ENCODE results near the gene MYH15.

Gene MYH15

GRCh38 chr3:108410531-108410984 lies 99.8 kb downstream of the MYH15 start:
- DNase-seq: no peak

DNA sequence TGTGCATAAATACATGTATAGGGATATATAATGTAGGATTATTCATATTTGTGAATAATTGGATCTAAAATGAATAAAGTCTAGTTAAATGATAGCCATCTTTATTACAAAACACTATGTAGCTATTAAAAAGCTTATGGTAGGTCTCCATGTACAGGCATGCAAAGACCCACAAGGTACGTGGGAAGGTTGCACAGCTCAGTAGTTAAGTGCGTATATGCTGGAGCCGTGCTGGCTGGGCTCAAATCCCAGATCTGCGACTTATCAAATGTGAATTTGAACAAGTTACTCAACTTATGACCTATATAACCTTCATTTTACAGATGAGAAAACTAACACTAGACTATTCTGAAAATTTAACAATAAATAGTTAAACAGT lies 100.6 kb downstream of the MYH15 start:
- DNase-seq: no peak

GRCh38 chr3:108408883-108409799 lies 101.3 kb downstream of the MYH15 start:
- DNase-seq: no peak

GRCh38 chr3:108407886-108408285 lies 102.5 kb downstream of the MYH15 start:
- no peak for DNase-seq

DNA sequence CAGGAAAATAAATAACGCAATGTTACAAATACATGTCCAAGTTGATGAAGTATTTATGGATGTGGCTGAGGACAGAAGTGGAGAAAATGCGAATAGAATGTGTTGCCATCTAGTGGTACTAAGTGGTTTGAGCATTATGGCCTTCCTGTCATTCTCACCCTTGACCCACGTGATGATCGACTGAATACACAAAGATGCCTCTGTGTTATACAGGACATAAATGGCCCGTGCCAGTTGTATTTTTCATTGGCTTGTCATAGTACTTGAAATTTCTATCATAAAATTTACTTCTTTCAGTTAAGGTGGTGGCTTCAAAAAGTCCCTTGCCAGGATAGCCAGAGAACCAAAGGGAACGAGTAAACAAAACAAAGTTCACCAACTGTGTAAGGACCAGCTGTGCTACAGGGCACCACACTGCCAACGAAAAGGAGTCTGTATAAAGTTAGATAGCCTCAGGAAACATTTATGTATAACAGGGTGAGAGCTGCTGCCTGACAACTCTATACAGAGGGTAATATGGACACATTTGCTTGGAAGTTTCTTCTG lies 103.7 kb downstream of the MYH15 start:
- no peak for DNase-seq

DNA sequence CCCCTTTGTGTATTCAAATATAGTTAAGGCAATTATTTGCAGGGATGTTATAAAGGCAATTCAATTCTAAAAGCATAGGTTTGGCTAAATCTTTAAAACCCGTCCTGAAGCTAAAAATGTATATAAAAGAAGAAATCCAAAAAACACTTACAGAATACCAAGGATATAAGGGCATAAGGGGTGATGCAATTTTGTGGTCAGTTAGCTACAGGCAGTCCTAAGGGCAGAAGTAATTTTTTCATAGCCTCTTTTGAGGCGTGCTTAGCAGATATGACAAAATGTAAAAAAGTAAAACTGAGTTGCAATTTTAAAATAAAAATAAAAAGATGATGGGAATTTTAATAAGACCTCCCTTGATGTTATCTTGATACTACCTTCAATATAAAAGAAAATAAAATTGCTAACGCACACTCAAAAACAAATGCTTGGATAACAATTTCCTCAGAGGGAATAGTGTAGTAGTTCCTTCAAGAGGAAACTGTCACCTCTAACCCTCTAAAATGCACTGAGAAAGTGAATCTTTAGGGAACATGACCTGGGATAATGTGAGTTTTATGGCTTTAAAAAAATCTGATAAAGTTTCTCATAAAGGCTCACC lies 104.2 kb downstream of the MYH15 start:
- no peak for DNase-seq

DNA sequence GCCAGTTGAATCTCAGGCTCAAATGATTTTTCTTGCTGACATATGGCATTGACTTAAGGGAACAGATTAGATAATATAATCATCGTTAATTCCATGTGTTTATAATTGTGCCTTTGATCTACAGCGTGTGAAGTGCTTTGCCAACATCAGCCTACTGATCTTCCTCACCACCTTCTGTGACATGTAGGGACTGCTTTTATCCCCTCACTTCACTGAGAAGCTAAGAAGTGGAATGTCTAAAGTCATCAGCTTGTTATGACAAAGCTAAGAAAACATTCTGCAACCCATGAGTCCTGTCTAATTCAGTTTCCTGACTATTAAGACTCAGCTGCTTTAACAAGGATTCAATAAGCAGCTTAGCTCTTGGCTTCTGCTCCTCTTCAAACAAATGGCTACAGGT lies 106.0 kb downstream of the MYH15 start:
- no peak for DNase-seq

- DNase-seq: no peak
Measured at GRCh38 chr3:108403686-108404345, 106.6 kb downstream of the MYH15 start.

DNA sequence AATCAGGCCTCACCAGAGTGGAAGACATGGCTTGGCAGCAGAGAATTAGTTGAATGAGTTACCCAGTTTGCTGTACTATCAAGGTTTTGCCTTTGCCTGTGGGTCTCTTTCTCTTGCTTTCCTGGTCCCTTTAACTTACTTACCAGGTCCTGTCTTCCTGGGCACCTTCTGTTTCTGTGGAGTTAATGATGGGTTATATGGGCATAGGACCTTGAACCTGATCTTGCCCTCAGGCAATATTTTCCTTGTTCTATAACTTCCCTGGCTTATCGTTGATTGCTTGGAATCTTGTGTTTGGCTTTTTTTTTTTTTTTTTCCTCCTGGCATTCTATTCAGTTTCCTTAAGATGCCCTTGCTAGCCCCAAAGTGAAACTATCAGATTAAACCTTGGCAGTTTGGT lies 107.2 kb downstream of the MYH15 start:
- DNase-seq: no peak

GRCh38 chr3:108401836-108402235 lies 108.6 kb downstream of the MYH15 start:
- no peak for DNase-seq

DNA sequence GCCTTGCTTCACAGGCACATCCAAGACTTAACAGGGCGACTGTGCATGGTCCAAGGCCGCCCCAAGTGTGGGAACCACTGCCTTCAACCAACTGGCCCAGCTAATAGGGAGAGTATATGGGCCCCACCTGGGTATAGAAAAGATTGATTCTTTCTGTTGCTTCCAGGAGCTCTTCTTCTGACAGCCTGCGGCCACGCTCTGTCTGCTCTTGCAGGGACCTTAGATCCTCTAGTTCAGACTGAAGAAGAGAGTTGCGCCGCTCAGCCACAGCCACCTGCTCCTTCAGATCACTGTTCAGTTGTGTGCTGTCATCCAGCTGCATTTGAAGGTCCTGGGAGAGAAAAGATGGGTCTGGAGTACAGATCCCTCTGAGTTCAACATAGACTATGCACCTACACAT lies 111.9 kb downstream of the MYH15 start:
- DNase-seq: no peak

GRCh38 chr3:108396336-108396735 lies 114.1 kb downstream of the MYH15 start:
- no peak for DNase-seq

DNA sequence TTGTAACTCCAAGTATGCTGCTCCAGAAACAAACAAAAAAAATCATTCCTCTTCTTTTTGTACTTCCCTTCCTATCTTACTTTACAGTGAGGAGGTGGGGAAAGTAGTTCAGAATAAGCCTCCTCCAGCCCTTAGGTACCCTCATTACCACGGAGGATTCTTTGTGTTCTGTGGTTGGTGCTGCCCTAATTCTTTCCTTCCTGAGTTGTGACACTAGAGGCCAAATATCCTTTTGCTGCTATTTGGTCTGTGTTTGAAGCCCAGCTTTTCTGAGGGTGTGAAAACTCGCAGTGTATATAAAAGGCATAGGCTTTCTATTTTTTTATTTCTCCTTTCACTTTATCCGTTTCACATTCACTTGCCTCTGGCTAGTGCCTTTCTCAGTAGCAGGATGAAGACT lies 115.8 kb downstream of the MYH15 start:
- no peak for DNase-seq

- DNase-seq: no peak
Measured at GRCh38 chr3:108394016-108394415, 116.4 kb downstream of the MYH15 start.

GRCh38 chr3:108393128-108393900 lies 117.1 kb downstream of the MYH15 start:
- DNase-seq: no peak

DNA sequence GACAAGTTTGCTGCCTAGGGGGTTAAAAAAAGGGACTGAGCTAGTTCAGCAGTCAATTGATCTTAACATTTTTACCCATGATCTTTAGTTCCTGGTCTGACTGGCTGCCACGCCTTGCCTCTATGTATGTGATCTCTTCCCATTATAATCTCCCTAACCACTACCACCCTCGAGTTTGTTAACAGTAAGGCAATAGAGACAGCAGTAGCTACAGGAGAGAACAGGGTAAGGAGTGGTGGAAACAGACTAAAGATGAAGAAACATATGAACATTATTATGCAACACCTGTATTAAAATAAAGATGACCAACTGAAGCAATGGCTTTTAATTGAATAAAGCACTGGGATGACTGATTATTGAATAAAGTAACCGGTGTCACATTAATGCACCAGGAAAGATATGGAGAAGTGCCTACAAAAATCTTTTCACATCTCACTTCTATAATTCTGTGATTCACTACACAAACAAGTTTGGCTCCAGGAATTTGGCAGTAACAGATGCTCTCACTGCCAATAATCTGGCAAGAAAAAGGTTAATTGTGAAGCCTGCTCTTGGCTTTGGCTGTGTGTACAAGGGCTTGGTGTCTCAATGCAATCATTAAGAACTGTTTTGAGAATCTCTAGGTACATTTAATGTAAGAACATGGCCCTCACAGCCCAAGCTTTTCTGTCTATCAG lies 118.3 kb downstream of the MYH15 start:
- no peak for DNase-seq

- DNase-seq: no peak
Measured at GRCh38 chr3:108389372-108389771, 121.0 kb downstream of the MYH15 start.

- DNase-seq: no peak
Measured at GRCh38 chr3:108388136-108389132, 122.0 kb downstream of the MYH15 start.

DNA sequence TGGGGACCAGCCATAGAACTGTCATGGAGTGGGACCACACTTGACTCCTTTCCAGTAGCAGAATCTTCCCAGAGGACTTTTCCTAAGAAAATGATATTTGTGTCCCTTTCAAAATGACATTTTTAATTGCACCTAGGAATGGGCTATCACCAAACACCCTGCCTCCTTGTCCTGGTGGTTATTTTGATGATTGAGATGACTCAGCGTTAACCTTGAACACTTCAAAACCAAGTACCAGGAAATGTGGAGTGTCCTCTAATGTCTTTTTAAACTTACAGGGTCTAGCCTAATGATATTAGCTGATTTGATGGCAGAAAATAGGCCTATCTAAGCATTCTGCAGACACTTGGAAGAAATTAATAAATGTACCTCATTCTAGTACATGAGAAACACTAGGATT lies 123.3 kb downstream of the MYH15 start:
- no peak for DNase-seq

- no peak for DNase-seq
Measured at GRCh38 chr3:108383306-108383705, 127.1 kb downstream of the MYH15 start.
